Astrocyte of the spinal cord (primary cell): ENCODE measurements around the gene CLNK.

ENCODE experiments used
- DNase-seq: peaks from one replicate; pipeline ENCODE4 v3.0.0; 2011; ENCODE audit warnings: low read depth, low spot score
- H3K4me3 ChIP-seq: 2 replicates; pipeline ENCODE4 v1.5.1; 2011; ENCODE audit warnings: low read depth, mild to moderate bottlenecking, low read length, moderate library complexity
- in situ Hi-C: cut with HindIII; loops from 2 replicates; pipeline ENCODE4 v1.10.0; 2017; ENCODE audit warnings: low sequenced_read_pairs
- TF ChIP-seq, protein P1 (sequence below): IDR thresholded peaks from 2 replicates; pipeline ENCODE4 v1.5.1; 2012; ENCODE audit warnings: low read depth, mild to moderate bottlenecking, low read length, inconsistent platforms

The CLNK gene

DNA sequence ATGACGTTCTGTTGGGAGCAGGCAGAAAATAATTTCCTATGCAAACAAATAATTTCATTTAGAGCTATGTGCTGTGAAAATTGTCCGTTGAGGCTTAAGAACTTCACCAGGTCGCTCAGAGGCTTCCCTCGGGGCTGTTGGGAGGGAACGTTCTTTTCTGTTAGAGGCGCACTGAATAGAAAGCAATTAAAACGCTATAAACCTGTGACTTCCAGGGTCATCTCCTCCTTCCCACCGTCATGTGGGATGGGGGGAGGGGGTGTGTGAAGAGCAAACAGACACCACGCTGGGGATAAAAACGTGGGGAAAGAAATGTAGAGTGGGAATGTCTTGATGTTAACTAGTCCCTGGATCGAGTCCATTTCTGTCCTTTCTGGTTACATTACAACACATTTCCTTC, 192.1 kb downstream of the CLNK start:
- in situ Hi-C loops = no loop called here
- no peak for DNase-seq
- TF ChIP-seq, protein P1, sequence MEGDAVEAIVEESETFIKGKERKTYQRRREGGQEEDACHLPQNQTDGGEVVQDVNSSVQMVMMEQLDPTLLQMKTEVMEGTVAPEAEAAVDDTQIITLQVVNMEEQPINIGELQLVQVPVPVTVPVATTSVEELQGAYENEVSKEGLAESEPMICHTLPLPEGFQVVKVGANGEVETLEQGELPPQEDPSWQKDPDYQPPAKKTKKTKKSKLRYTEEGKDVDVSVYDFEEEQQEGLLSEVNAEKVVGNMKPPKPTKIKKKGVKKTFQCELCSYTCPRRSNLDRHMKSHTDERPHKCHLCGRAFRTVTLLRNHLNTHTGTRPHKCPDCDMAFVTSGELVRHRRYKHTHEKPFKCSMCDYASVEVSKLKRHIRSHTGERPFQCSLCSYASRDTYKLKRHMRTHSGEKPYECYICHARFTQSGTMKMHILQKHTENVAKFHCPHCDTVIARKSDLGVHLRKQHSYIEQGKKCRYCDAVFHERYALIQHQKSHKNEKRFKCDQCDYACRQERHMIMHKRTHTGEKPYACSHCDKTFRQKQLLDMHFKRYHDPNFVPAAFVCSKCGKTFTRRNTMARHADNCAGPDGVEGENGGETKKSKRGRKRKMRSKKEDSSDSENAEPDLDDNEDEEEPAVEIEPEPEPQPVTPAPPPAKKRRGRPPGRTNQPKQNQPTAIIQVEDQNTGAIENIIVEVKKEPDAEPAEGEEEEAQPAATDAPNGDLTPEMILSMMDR = no peak
- H3K4me3 ChIP-seq = no peak overlapping the region

DNA sequence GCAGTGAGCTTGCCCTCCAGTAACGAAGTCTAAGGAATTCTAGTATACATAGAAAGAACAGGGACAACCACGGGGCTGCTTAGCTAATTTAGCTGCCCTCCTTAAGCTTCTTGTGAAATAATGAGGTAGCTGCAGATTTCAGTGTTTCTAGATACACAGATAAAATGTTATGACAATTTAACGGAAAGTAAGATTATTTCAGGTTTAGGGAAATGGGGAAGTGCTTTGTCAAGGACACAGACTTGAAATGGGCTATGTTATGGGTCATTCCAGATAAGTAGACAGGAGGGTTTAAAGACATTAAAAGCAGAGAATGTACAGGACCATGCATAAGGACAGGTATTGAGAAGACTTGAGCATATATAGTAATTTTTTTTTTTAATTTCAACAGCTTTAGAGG, 193.2 kb downstream of the CLNK start:
- no peak overlapping the region for H3K4me3 ChIP-seq
- DNase-seq = no peak
- in situ Hi-C loops = no loop called here
- TF ChIP-seq, protein P1 = no peak

DNA sequence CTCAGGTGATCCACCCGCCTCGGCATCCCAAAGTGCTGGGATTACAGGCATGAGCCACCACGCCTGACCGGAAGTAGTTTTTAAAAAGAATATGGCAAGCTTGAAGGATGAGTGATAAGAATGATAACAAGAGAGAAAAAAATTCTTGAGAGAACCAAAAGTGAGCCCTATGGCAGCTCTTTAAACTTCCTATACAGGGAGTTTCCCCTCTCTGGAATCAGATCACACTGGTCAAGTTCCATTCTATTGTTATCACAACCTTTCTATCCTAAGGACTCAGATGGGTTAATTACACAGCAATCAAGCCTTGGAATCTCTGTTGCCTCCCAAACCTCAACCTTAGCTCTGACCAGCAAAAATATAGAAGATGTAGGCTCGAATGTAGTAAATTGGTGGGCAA, 193.6 kb downstream of the CLNK start:
- in situ Hi-C loops = no loop called here
- TF ChIP-seq, protein P1 = no peak
- DNase-seq = no peak
- H3K4me3 ChIP-seq = no peak overlapping the region

DNA sequence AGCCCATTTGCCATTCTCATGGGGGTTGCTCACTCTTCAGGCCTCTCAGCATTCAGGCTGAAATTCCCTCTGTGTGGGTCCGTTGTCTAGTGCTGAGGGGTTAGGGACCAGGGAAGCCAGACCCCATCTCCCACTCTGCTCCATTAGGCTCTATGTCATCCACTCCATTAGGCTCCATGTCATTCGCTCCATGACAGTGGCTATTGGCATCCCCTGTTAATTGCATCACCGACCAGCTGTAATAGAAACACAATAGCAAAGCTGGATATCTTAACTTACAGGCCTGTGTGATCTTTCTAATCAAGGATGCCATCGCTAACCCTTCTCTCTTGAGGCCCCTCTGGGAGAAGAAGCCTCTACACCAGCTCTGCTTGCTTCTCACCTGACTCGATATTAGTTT, 201.7 kb downstream of the CLNK start:
- H3K4me3 ChIP-seq = no peak overlapping the region
- in situ Hi-C loops = no loop called here
- TF ChIP-seq, protein P1 = no peak
- DNase-seq = no peak

DNA sequence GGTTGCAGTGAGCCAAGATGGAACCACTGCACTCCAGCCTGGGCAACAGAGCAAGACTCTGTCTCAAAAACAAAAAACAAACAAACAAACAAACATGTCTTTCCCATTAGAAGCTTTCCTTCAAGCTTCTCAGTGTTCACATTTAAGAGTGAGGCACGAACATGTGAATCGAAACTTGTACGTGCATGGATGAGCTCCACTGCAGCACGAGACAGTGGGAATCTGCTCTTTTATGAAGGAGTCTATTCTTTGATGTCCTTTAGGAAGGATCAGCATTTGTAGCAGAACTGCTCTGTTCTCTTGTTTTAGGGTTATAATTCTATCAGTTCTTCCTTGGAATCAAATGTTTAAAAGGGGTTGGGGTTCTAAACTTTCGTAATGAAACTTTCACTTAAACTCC, 204.0 kb downstream of the CLNK start:
- in situ Hi-C loops = no loop called here
- H3K4me3 ChIP-seq = no peak overlapping the region
- TF ChIP-seq, protein P1 = no peak
- no peak for DNase-seq

DNA sequence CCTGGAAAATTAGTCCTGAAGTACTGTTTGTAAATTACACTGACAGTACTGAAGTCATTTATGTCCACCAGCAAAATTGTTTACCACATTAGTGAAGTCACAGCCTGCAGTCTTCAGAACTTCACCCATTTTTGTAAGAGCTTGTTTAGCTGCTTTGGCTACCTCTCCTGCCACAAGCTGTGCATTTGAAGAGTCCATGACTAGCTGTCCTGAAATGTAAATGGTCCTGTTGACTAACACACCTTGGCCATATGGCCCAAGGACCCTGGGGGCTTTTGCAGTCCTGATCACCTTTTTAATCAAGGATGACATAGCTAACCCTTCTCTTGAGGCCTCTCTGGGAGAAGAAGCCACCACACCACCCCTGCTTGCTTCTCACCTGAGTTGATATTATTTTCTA, 205.9 kb downstream of the CLNK start:
- TF ChIP-seq, protein P1 = no peak
- no peak overlapping the region for H3K4me3 ChIP-seq
- in situ Hi-C loops = no loop called here
- no peak for DNase-seq

DNA sequence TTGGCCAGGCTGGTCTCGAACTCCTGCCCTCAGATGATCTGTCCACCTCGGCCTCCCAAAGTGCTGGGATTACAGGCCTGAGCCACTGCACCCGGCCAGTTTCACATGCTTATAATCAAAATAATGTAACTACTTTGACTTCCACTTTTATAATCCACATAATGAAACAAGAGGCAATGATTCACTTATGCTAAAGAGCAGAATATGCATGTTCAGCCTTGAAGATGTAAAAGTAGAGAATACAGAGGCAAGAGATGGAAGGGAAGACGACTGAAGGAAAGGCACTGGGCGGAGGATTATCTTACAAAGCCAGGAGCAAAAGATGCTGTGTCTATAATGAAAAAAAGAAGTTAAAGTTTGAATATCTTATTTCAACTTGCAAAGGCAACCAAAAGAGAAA, 214.1 kb downstream of the CLNK start:
- TF ChIP-seq, protein P1 = no peak
- DNase-seq = no peak
- no peak overlapping the region for H3K4me3 ChIP-seq
- in situ Hi-C loops = no loop called here
